Thoracic aorta (tissue), 2 donors: ENCODE data around the gene RRP8. TPM values are rescaled to one million over a fixed set of nuclear protein-coding genes. Genes with fewer than 3 reads are reported as not detected.

ENCODE experiments used
- ATAC-seq: fragments of 150-250 bp; one replicate; pipeline ENCODE4 v1.8.0; 2017; ENCODE audit warnings: low read depth; ENCODE audit not compliant: insufficient number of reproducible peaks, low FRiP score
- DNase-seq: peaks from one replicate; pipeline ENCODE4 v3.0.0-alpha.2; 2020; ENCODE audit warnings: low spot score
- H3K27ac ChIP-seq, 2 donors: fragments of 200-600 bp; sonication (generic); 1 replicate in 1 of 2; 2 replicates in 1 of 2; pipeline ENCODE4 v1.5.1; 2016; ENCODE audit warnings: mild to moderate bottlenecking in 2 of 2, moderate library complexity in 2 of 2
- H3K27me3 ChIP-seq: fragments of 200-600 bp; sonication (generic); replicated peaks from 2 replicates; pipeline ENCODE4 v1.6.0; 2016; ENCODE audit warnings: mild to moderate bottlenecking; ENCODE audit not compliant: insufficient read depth
- H3K36me3 ChIP-seq: fragments of 200-600 bp; sonication (generic); one replicate; pipeline ENCODE4 v1.5.1; 2016
- H3K4me1 ChIP-seq, 2 donors: fragments of 200-600 bp; sonication (generic); 1 replicate in 1 of 2; 2 replicates in 1 of 2; pipeline versions ENCODE4 v1.5.1 to v1.6.0; 2016; ENCODE audit warnings: low read depth in 2 of 2, mild to moderate bottlenecking in 1 of 2; ENCODE audit not compliant: control insufficient read depth in 1 of 2
- H3K4me3 ChIP-seq: fragments of 200-600 bp; sonication (generic); 2 replicates; pipeline ENCODE4 v1.5.1; 2016; ENCODE audit warnings: mild to moderate bottlenecking
- H3K9me3 ChIP-seq: fragments of 200-600 bp; sonication (generic); 2 replicates; pipeline ENCODE4 v1.5.1; 2016
- CTCF ChIP-seq: fragments of 200-600 bp; sonication (generic); IDR thresholded peaks from one replicate; pipeline ENCODE4 v1.5.1; 2019; ENCODE audit warnings: antibody characterized with exemption
- total RNA-seq, 2 donors: library from RNA; depleted of rRNA; stranded (reverse); fragments of >200 nt; gene quantifications; one replicate each; pipeline versions ENCODE4 v1.1.0 to v1.2.3, GENCODE V29; 2016

RRP8 gene
- total RNA-seq, 2 donors from 2014 or later = 13.9 to 35.8 TPM

DNA sequence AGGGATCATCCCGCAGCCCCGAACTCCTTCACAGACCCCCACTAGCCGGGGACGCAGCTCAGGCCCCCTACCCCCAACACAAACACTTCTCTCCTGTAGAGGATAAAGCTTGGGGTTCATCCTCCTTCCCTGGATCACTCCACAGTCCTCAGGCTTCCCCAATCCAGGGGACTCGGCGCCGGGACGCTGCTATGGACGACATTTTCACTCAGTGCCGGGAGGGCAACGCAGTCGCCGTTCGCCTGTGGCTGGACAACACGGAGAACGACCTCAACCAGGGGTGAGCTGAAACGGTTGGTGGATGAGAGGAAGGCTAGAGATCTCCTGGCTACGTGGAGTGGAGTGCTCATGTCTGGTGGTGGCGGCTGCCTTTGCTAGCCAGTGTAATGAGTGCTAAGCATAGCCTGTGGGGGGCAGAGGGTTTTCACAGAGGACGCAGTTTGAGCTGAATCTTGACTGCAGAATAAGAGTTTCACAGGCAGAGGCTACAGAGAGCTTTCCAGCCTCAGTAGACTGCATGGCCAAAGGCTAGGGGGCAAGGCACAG is 738 bp upstream of the RRP8 start:
- ATAC-seq (no peak), DNase-seq (no peak)
- peak overlapping the region; percentile 89 for H3K4me3 ChIP-seq
- H3K9me3 ChIP-seq = no peaks in the 10 kb centered on the region
- H3K27ac ChIP-seq = peak overlapping the region; percentile 99 to 100
- TF ChIP-seq CTCF = peak; percentile 9
- H3K36me3 ChIP-seq = peaks cover 27% of the 10 kb centered on the region
- H3K27me3 ChIP-seq = no peaks in the 10 kb centered on the region
- peaks cover 44 to 70% of the 10 kb centered on the region in 2 donors for H3K4me1 ChIP-seq

- Histone ChIP-seq H3K36me3 (peaks cover 24% of the 10 kb centered on the region), H3K27ac (peak overlapping the region; percentile 84 to 100), H3K4me3 (peak overlapping the region; percentile 89), H3K4me1 (peaks cover 26 to 56% of the 10 kb centered on the region in 2 donors), H3K9me3 (no peaks in the 10 kb centered on the region), H3K27me3 (no peaks in the 10 kb centered on the region)
- TF ChIP-seq CTCF = no peak
- no peak for DNase-seq
- ATAC-seq = no peak
Measured at GRCh38 chr11:6602096-6602940, 1.1 kb downstream of the RRP8 start.

- H3K36me3 ChIP-seq = peaks cover 24% of the 10 kb centered on the region
Measured at GRCh38 chr11:6601041-6601461, 2.4 kb downstream of the RRP8 start.

DNA sequence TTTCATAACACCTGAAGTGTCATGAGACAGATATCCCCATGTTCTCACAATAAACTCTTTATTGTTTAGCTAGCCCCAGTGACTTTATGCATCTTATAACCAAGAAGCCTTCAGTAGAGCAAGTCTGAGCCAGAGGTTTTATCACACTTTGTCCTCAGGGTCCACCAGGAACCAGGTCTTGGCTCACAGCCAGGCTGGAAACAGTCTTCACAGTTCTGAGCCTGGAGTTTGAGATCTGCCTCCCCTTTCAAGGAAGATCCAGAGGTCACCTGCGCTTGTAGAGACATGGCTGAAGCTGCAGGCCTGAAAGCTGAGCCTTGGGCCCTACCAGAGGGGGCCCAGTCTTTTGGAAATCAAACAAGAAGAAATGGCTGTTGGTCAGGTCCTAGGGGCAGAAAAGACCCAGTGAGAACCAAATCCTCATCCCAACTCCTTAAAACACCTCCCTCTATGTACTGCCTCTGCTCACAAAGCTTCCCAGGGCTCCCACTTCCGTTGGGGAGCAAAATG is 3.5 kb downstream of the RRP8 start:
- DNase-seq = no peak
- Histone ChIP-seq H3K27me3 (no peaks in the 10 kb centered on the region), H3K4me1 (peaks cover 16 to 51% of the 10 kb centered on the region in 2 donors), H3K36me3 (peaks cover 24% of the 10 kb centered on the region), H3K27ac (no peak overlapping the region), H3K9me3 (no peaks in the 10 kb centered on the region), H3K4me3 (no peak overlapping the region)
- ATAC-seq = no peak
- no peak for TF ChIP-seq CTCF

More at GRCh38 chr11:6601041-6601461, 2.4 kb downstream of the RRP8 start:
- no peak for DNase-seq
- no peak for ATAC-seq
- Histone ChIP-seq H3K27me3 (no peaks in the 10 kb centered on the region), H3K27ac (no peak overlapping the region), H3K4me1 (peaks cover 21 to 59% of the 10 kb centered on the region in 2 donors), H3K9me3 (no peaks in the 10 kb centered on the region), H3K4me3 (no peak overlapping the region)
- no peak for TF ChIP-seq CTCF

DNA sequence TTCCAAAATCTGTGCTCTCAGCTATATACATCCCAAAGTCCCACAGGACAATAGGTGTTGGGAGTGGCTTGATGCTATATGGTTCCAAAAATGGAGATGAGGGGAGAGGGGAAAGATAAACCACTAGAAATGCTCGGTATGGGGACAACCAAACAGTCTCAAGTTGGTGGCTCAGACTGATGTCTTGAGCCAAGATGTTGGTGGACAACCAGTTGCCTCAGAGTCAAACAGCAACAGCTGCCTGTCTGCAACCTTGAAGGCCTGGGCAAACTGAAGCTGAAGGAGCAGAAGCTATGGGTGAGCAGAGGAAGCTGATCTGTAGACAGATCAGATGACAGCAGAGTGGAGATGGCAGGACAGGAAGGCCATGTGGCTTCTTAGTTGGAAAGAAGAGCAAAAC is 4.0 kb downstream of the RRP8 start:
- Histone ChIP-seq H3K27ac (no peak overlapping the region), H3K27me3 (no peaks in the 10 kb centered on the region), H3K4me3 (no peak overlapping the region), H3K36me3 (peaks cover 27% of the 10 kb centered on the region), H3K4me1 (peaks cover 16 to 50% of the 10 kb centered on the region in 2 donors), H3K9me3 (no peaks in the 10 kb centered on the region)
- TF ChIP-seq CTCF = no peak
- DNase-seq (no peak), ATAC-seq (no peak)
